Endothelial cell of umbilical vein (primary cell): ENCODE measurements around the gene SORCS2. TPM values are rescaled to one million over a fixed set of nuclear protein-coding genes. Genes with fewer than 3 reads are reported as not detected.

ENCODE experiments used
- BruUV-seq: library from RNA; stranded (reverse); fragments of 400-500 nt; replicated peaks from 2 replicates; lab custom pipeline; 2021; lab: Mats Ljungman, UMichigan
- CTCF ChIA-PET: fragments of 300-600, 350-600 bp; sonication (Branson Sonifier 250); formaldehyde crosslinking; loops from one replicate; lab custom pipeline; 2021; ENCODE audit warnings: antibody characterized with exemption, inconsistent platforms; lab: Charles Lee
- POLR2A ChIA-PET: fragments of 300-600, 350-600 bp; sonication (Branson Sonifier 250); formaldehyde crosslinking; loops from one replicate; lab custom pipeline; 2021; ENCODE audit warnings: antibody characterized with exemption, inconsistent platforms; lab: Charles Lee
- DNase-seq: peaks from one replicate; pipeline ENCODE4 v3.0.0-alpha.2; 2011; ENCODE audit warnings: low read depth, low spot score
- FAIRE-seq: peaks from 2 replicates; lab custom pipeline; 2011; peaks lifted over from hg19 to GRCh38; lab: Jason Lieb, UNC
- H2AFZ ChIP-seq: 2 replicates; pipeline ENCODE4 v1.6.0; 2012; ENCODE audit warnings: low read depth, low read length, control low read depth, inconsistent platforms
- H3K27ac ChIP-seq: 2 replicates; pipeline ENCODE4 v1.5.1; 2011; ENCODE audit warnings: low read depth, mild to moderate bottlenecking, control low read depth, low read length, moderate library complexity; ENCODE audit not compliant: insufficient read depth
- H3K27me3 ChIP-seq, 2 experiments: 2 replicates each; pipeline versions ENCODE4 v1.6.0 to v1.6.1; 2011; ENCODE audit warnings: low read length in 2 of 2, mixed read lengths in 1 of 2; ENCODE audit not compliant: control insufficient read depth in 2 of 2, insufficient read depth in 2 of 2
- H3K36me3 ChIP-seq, 2 experiments: 2 replicates in 1 of 2; 3 replicates in 1 of 2; pipeline ENCODE4 v1.5.1; 2011; ENCODE audit warnings: low read length in 2 of 2, mild to moderate bottlenecking in 1 of 2, moderate library complexity in 1 of 2; ENCODE audit not compliant: control insufficient read depth in 2 of 2, insufficient read depth in 2 of 2; ENCODE audit errors: extremely low read depth in 1 of 2
- H3K4me1 ChIP-seq: 3 replicates; pipeline ENCODE4 v1.5.1; 2011; ENCODE audit warnings: mild to moderate bottlenecking, low read length; ENCODE audit not compliant: control insufficient read depth, insufficient read depth; ENCODE audit errors: extremely low read depth
- H3K4me2 ChIP-seq: 2 replicates; pipeline ENCODE4 v1.6.1; 2011; ENCODE audit warnings: low read length, control low read depth, mixed read lengths; ENCODE audit not compliant: insufficient read depth
- H3K4me3 ChIP-seq, 3 experiments: fragments of 200-600 bp in 1 of 3; sonication (generic), shearing (Covaris generic) in 1 of 3; replicated peaks in 1 of 3; 2 replicates each; pipeline ENCODE4 v1.5.1; 2011 to 2016; ENCODE audit warnings: control low read depth in 3 of 3, low read length in 3 of 3, mild to moderate bottlenecking in 2 of 3, inconsistent platforms in 1 of 3, low read depth in 1 of 3, moderate library complexity in 1 of 3; ENCODE audit not compliant: insufficient read depth in 1 of 3
- H3K79me2 ChIP-seq: 2 replicates; pipeline ENCODE4 v1.6.0; 2012; ENCODE audit warnings: low read length, inconsistent platforms; ENCODE audit not compliant: control insufficient read depth, insufficient read depth
- H3K9ac ChIP-seq: replicated peaks from 2 replicates; pipeline ENCODE3; 2011; ENCODE audit warnings: low read length, control low read depth; ENCODE audit not compliant: insufficient read depth; ENCODE audit errors: extremely low read depth
- H3K9me1 ChIP-seq: replicated peaks from 3 replicates; pipeline ENCODE4 v1.6.0; 2011; ENCODE audit warnings: mild to moderate bottlenecking, low read length; ENCODE audit not compliant: control insufficient read depth, insufficient read depth; ENCODE audit errors: extremely low read depth
- H3K9me3 ChIP-seq: replicated peaks from 2 replicates; pipeline ENCODE4 v1.5.1; 2012; ENCODE audit warnings: low read length, inconsistent platforms; ENCODE audit not compliant: control insufficient read depth, insufficient read depth
- H4K20me1 ChIP-seq: replicated peaks from 2 replicates; pipeline ENCODE3; 2011; ENCODE audit warnings: mild to moderate bottlenecking, low read length; ENCODE audit not compliant: control insufficient read depth, insufficient read depth; ENCODE audit errors: extremely low read depth
- CTCF ChIP-seq, 2 donors: IDR thresholded peaks; 1 replicate in 1 of 2; 2 replicates in 1 of 2; pipeline ENCODE4 v1.5.1; 2011; ENCODE audit warnings: low read length in 2 of 2, mild to moderate bottlenecking in 2 of 2, moderate library complexity in 2 of 2, control low read depth in 1 of 2, inconsistent platforms in 1 of 2, low read depth in 1 of 2; ENCODE audit not compliant: insufficient read depth in 1 of 2; ENCODE audit errors: extremely low read depth in 1 of 2
- EZH2 ChIP-seq: IDR thresholded peaks from 2 replicates; pipeline ENCODE4 v1.6.1; 2012; ENCODE audit warnings: borderline replicate concordance, low read depth, mild to moderate bottlenecking, moderate library complexity, low read length, inconsistent platforms; ENCODE audit not compliant: severe bottlenecking
- FOS ChIP-seq: IDR thresholded peaks from 2 replicates; pipeline ENCODE4 v1.6.1; 2011; ENCODE audit warnings: mild to moderate bottlenecking, low read length, moderate library complexity, borderline replicate concordance; ENCODE audit not compliant: insufficient read depth
- GATA2 ChIP-seq: IDR thresholded peaks from 2 replicates; pipeline ENCODE4 v1.7.0; 2011; ENCODE audit warnings: low read depth, mild to moderate bottlenecking, moderate library complexity, mixed read lengths, low read length; ENCODE audit not compliant: insufficient read length, insufficient read depth
- JUN ChIP-seq: IDR thresholded peaks from 2 replicates; pipeline ENCODE4 v1.6.1; 2011; ENCODE audit warnings: borderline replicate concordance, low read depth; ENCODE audit not compliant: insufficient read length, insufficient read depth
- MAX ChIP-seq: IDR thresholded peaks from 2 replicates; pipeline ENCODE4 v1.6.1; 2011; ENCODE audit not compliant: insufficient read depth, insufficient read length
- MYC ChIP-seq: IDR thresholded peaks from one replicate; pipeline ENCODE4 v1.6.1; 2011; ENCODE audit warnings: mild to moderate bottlenecking, low read depth, low read length
- POLR2A ChIP-seq: IDR thresholded peaks from 2 replicates; pipeline ENCODE4 v1.6.1; 2012; ENCODE audit warnings: low read depth, mild to moderate bottlenecking, control low read depth, low read length
- POLR2AphosphoS5 ChIP-seq: IDR thresholded peaks from 2 replicates; pipeline ENCODE4 v1.6.1; 2012; ENCODE audit warnings: low read depth, mild to moderate bottlenecking, control low read depth, low read length, moderate library complexity; ENCODE audit not compliant: insufficient read depth
- dilution Hi-C: fragments of 300-500 bp; cut with MboI; formaldehyde crosslinking; loops from one replicate; pipeline ENCODE4 v1.15.0; 2019; ENCODE audit warnings: low sequenced_read_pairs; ENCODE audit not compliant: extremely low pct_ligation_motif_present
- intact Hi-C: fragments of 100-400 bp; cut with micrococcal nuclease; formaldehyde crosslinking; loops from one replicate; pipeline ENCODE4 v1.10.0; 2022
- polyA plus RNA-seq, 4 experiments: library from polyadenylated mRNA; depleted of rRNA in 3 of 4; stranded (reverse) in 3 of 4; unstranded in 1 of 4; fragments of >200 nt; gene quantifications; 2 replicates each; pipeline versions ENCODE4 v1.2.1 to v1.2.3, GENCODE V29; 2011 to 2012; ENCODE audit warnings: missing spikeins in 1 of 4
- total RNA-seq: library from RNA; stranded (reverse); gene quantifications from 2 replicates; pipeline ENCODE4 v1.2.3, GENCODE V29; 2021

Gene SORCS2
- total and polyA plus RNA-seq, 2 donors (not counting 3 experiments of a cell fraction or from before 2014, with no cell fraction given): not detected

- TF ChIP-seq FOS (no peak), EZH2 (no peak), GATA2 (no peak), JUN (no peak), MYC (no peak), MAX (no peak), POLR2AphosphoS5 (no peak)
- no peaks in the 10 kb centered on the region for H3K79me2 ChIP-seq
- no peak for DNase-seq
- H3K4me3 ChIP-seq: no peak overlapping the region
- no peaks in the 10 kb centered on the region for H3K9me3 ChIP-seq
- no peak overlapping the region for H3K4me2 ChIP-seq
- no peak overlapping the region for H3K27ac ChIP-seq
- no TSS peak for BruUV-seq
- POLR2A ChIA-PET: no interaction called here
- FAIRE-seq: no peak
- CTCF ChIA-PET: interaction anchor here (1.2 kb wide), 1 partner anchor 19 kb away, joined by 3 read pairs; no protein-coding TSS in a partner anchor
- no peaks in the 10 kb centered on the region for H3K4me1 ChIP-seq
- intact Hi-C loops (no loop called here), dilution Hi-C loops (no loop called here)
- H3K9me1 ChIP-seq: no peaks in the 10 kb centered on the region
- no peak overlapping the region for H3K9ac ChIP-seq
- H3K36me3 ChIP-seq: no peaks in the 10 kb centered on the region
- no peak overlapping the region for H2AFZ ChIP-seq
- no peaks in the 10 kb centered on the region for H4K20me1 ChIP-seq
- no peaks in the 10 kb centered on the region for H3K27me3 ChIP-seq
These were observed 379.4 kb downstream of the SORCS2 start for GRCh38 chr4:7571701-7572100.

DNA sequence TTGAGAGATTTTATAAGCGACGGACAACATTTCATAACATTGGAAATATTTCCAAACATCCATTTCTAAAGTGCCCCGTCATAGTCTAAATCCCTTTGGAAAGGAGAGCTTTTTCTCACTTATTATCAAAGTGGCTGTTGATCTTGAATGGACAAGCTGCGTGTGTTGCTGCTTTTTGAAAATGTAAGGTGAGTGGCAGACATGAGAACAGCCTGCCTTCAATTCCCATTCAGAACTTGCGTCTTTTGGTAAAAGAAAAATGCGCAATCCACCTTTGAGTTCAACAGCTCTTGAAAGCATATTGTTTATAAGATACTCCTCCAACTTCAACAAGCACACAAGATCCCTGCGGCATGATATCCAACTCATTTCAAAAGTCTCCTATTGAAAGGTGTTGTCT lies 380.6 kb downstream of the SORCS2 start:
- H3K36me3 ChIP-seq: no peaks in the 10 kb centered on the region
- ChIA-PET CTCF (no interaction called here), POLR2A (no interaction called here)
- H3K27me3 ChIP-seq: no peaks in the 10 kb centered on the region
- no peak overlapping the region for H3K27ac ChIP-seq
- peaks cover 3% of the 10 kb centered on the region for H3K9me3 ChIP-seq
- TF ChIP-seq MYC (no peak), CTCF (IDR thresholded peaks at IDR 0.05; ENCODE audit: extremely low read depth in 1 of 2, insufficient read depth in 1 of 2, low read depth in 1 of 2, low read length in 2 of 2) (no peak), POLR2A (no peak), POLR2AphosphoS5 (no peak), JUN (no peak), FOS (no peak), MAX (no peak), EZH2 (no peak), GATA2 (no peak)
- intact Hi-C loops: no loop called here
- no peak for DNase-seq
- no peak overlapping the region for H3K4me2 ChIP-seq
- H3K79me2 ChIP-seq: no peaks in the 10 kb centered on the region
- FAIRE-seq: no peak
- H3K9me1 ChIP-seq: no peaks in the 10 kb centered on the region
- H4K20me1 ChIP-seq: no peaks in the 10 kb centered on the region
- no peak overlapping the region for H3K4me3 ChIP-seq
- dilution Hi-C loops: no loop called here
- BruUV-seq: no TSS peak
- no peak overlapping the region for H3K9ac ChIP-seq
- H3K4me1 ChIP-seq: no peaks in the 10 kb centered on the region
- no peak overlapping the region for H2AFZ ChIP-seq
